ENCODE measurements around the gene DPM2. TPM values are rescaled to one million over a fixed set of nuclear protein-coding genes. Genes with fewer than 3 reads are reported as not detected.
A peak's percentile ranks its signal among the peaks of the same experiment; 100 is the strongest.

DPM2 gene
- total RNA-seq, 1 donor from 2014 or later = 36.8 TPM

- Mint-ChIP-seq H3K27ac (peak overlapping the region; percentile 21), H3K27me3 (ENCODE audit: low read depth) (no peaks in the 10 kb centered on the region), H3K4me3 (no peak overlapping the region), H3K4me1 (peaks cover 9% of the 10 kb centered on the region), H3K9me3 (no peaks in the 10 kb centered on the region), H3K36me3 (peaks cover 8% of the 10 kb centered on the region)
- no peak for DNase-seq (ENCODE audit: low spot score in 2 of 2, unreplicated experiment in 2 of 2)
- TF ChIP-seq CTCF (IDR thresholded peaks at IDR 0.05; ENCODE audit: unreplicated experiment) = no peak
Observed at GRCh38 chr9:127949827-127950512, 12.3 kb upstream of the DPM2 start.

- TF ChIP-seq CTCF (IDR thresholded peaks at IDR 0.05; ENCODE audit: unreplicated experiment) = no peak
- peaks cover 15% of the 10 kb centered on the region for H3K36me3 Mint-ChIP-seq
- no peaks in the 10 kb centered on the region for H3K27me3 Mint-ChIP-seq (ENCODE audit: low read depth)
- peaks cover 13% of the 10 kb centered on the region for H3K4me1 Mint-ChIP-seq
- peak overlapping the region; percentile 21 for H3K27ac Mint-ChIP-seq
- H3K4me3 Mint-ChIP-seq = no peak overlapping the region
- no peak for DNase-seq (ENCODE audit: low spot score in 2 of 2, unreplicated experiment in 2 of 2)
- no peaks in the 10 kb centered on the region for H3K9me3 Mint-ChIP-seq
Observed at GRCh38 chr9:127947841-127948710, 10.4 kb upstream of the DPM2 start.

GRCh38 chr9:127946728-127947127 lies 9.1 kb upstream of the DPM2 start:
- no peaks in the 10 kb centered on the region for H3K9me3 Mint-ChIP-seq
- DNase-seq (ENCODE audit: low spot score in 2 of 2, unreplicated experiment in 2 of 2) = no peak
- H3K36me3 Mint-ChIP-seq = peaks cover 22% of the 10 kb centered on the region
- H3K27me3 Mint-ChIP-seq (ENCODE audit: low read depth) = no peaks in the 10 kb centered on the region
- TF ChIP-seq CTCF (IDR thresholded peaks at IDR 0.05; ENCODE audit: unreplicated experiment) = no peak
- peaks cover 15% of the 10 kb centered on the region for H3K4me1 Mint-ChIP-seq
- peak overlapping the region; percentile 59 for H3K27ac Mint-ChIP-seq
- H3K4me3 Mint-ChIP-seq = no peak overlapping the region

DNA sequence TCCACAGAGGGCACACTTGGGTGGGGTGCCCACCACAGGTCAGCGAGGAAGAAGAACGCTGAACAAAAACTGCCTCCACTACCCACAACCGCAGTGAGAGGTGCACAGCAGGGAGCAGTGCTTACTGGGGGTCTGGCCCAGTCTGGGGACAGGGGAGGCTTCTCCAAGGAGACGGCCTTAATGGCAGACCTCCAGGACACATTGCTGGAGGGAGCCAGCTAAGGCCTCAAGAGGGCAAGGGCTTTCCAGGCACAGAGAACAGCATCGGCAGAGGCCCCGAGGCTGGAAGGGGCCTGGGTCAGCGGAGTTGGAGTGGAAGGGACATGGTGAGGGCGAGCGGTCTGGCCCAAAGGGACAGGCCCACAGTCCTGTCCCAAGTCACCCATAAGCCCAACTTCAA lies 8.3 kb upstream of the DPM2 start:
- Mint-ChIP-seq H3K9me3 (no peaks in the 10 kb centered on the region), H3K4me3 (no peak overlapping the region), H3K4me1 (peaks cover 12% of the 10 kb centered on the region), H3K36me3 (peaks cover 22% of the 10 kb centered on the region), H3K27me3 (ENCODE audit: low read depth) (no peaks in the 10 kb centered on the region), H3K27ac (no peak overlapping the region)
- TF ChIP-seq CTCF (IDR thresholded peaks at IDR 0.05; ENCODE audit: unreplicated experiment) = no peak
- no peak for DNase-seq (ENCODE audit: low spot score in 2 of 2, unreplicated experiment in 2 of 2)

DNA sequence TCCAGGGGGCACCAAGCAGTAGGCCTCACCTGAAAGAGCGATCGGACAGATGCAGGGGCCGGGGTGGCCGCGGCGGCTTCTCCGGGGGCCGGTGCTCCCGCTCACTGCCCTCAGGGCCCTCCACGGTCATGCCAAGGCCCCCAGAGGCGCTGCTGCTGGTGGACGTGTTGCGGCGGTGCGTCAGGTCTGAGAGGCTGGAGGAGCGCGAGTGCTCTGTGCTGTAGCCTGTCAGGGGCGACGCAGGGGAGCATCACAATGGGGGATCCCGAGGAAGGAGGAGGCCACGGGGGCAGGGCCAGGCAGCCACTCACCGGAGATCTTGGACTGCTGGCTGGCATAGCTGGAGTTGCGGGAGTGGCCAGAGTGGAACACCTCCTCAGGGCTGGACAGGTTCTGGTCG lies 7.7 kb upstream of the DPM2 start:
- peaks cover 25% of the 10 kb centered on the region for H3K36me3 Mint-ChIP-seq
- DNase-seq (ENCODE audit: low spot score in 2 of 2, unreplicated experiment in 2 of 2) = no peak

More for the DNA sequence above, 7.7 kb upstream of the DPM2 start:
- Mint-ChIP-seq H3K4me1 (peaks cover 8% of the 10 kb centered on the region), H3K9me3 (no peaks in the 10 kb centered on the region), H3K4me3 (no peak overlapping the region), H3K27ac (no peak overlapping the region), H3K27me3 (ENCODE audit: low read depth) (no peaks in the 10 kb centered on the region)
- no peak for TF ChIP-seq CTCF (IDR thresholded peaks at IDR 0.05; ENCODE audit: unreplicated experiment)
